CD4-positive, alpha-beta memory T cell (primary cell): ENCODE results near the gene TXNDC2. TPM values are rescaled to one million over a fixed set of nuclear protein-coding genes. Genes with fewer than 3 reads are reported as not detected.
A peak's percentile ranks its signal among the peaks of the same experiment; 100 is the strongest.

Experiments used
- CTCF ChIA-PET: fragments of 350-600 bp; sonication (Branson Sonifier 250); formaldehyde crosslinking; loops from one replicate; lab custom pipeline; 2021; ENCODE audit warnings: inconsistent platforms; ENCODE audit not compliant: partially characterized antibody; lab: Charles Lee
- POLR2A ChIA-PET: fragments of 350-600 bp; sonication (Branson Sonifier 250); formaldehyde crosslinking; loops from one replicate; lab custom pipeline; 2021; ENCODE audit not compliant: partially characterized antibody; lab: Charles Lee
- DNase-seq, 5 donors: peaks; one replicate each; pipeline versions ENCODE4 v3.0.0 to v3.0.0-alpha.2; 2020 to 2022; ENCODE audit warnings: mixed read lengths in 1 of 5
- H3K27ac ChIP-seq: one replicate; pipeline ENCODE4 v1.7.0; 2013; ENCODE audit warnings: low read depth, low read length
- H3K27me3 ChIP-seq: 2 replicates; pipeline ENCODE4 v1.7.0; 2013; ENCODE audit warnings: mild to moderate bottlenecking, low read length, moderate library complexity; ENCODE audit not compliant: insufficient read depth
- H3K36me3 ChIP-seq: 2 replicates; pipeline ENCODE4 v1.7.0; 2013; ENCODE audit warnings: mild to moderate bottlenecking, low read length, moderate library complexity; ENCODE audit not compliant: insufficient read depth
- H3K4me1 ChIP-seq: 2 replicates; pipeline ENCODE4 v1.7.0; 2013; ENCODE audit warnings: mild to moderate bottlenecking, low read length, moderate library complexity; ENCODE audit not compliant: insufficient read depth
- H3K4me3 ChIP-seq, 2 donors: one replicate each; pipeline ENCODE4 v1.7.0; 2013; ENCODE audit warnings: low read length in 2 of 2, mild to moderate bottlenecking in 1 of 2
- H3K9me3 ChIP-seq, 2 donors: one replicate each; pipeline ENCODE4 v1.7.0; 2013; ENCODE audit warnings: low read length in 2 of 2, control low read depth in 1 of 2; ENCODE audit not compliant: control insufficient read depth in 1 of 2
- H3K27ac Mint-ChIP-seq, 7 donors: one replicate each; pipeline ENCODE4 v1.8.0; 2020 to 2021; ENCODE audit warnings: mixed read lengths in 7 of 7, mild to moderate bottlenecking in 6 of 7, inconsistent platforms in 3 of 7, moderate library complexity in 3 of 7
- H3K27me3 Mint-ChIP-seq, 2 donors: one replicate each; pipeline ENCODE4 v1.8.0; 2020 to 2021; ENCODE audit warnings: mixed read lengths in 2 of 2
- H3K36me3 Mint-ChIP-seq, 2 donors: one replicate each; pipeline ENCODE4 v1.8.0; 2020 to 2021; ENCODE audit warnings: mixed read lengths in 2 of 2, inconsistent platforms in 1 of 2, mild to moderate bottlenecking in 1 of 2
- H3K4me1 Mint-ChIP-seq, 4 donors: one replicate each; pipeline ENCODE4 v1.8.0; 2020 to 2021; ENCODE audit warnings: mixed read lengths in 4 of 4, mild to moderate bottlenecking in 1 of 4
- H3K4me3 Mint-ChIP-seq, 8 donors: one replicate each; pipeline ENCODE4 v1.8.0; 2020 to 2021; ENCODE audit warnings: mixed read lengths in 8 of 8, mild to moderate bottlenecking in 7 of 8, moderate library complexity in 6 of 8, inconsistent platforms in 3 of 8
- H3K9me3 Mint-ChIP-seq, 8 donors: one replicate each; pipeline ENCODE4 v1.8.0; 2020 to 2021; ENCODE audit warnings: mixed read lengths in 8 of 8, mild to moderate bottlenecking in 5 of 8, inconsistent platforms in 3 of 8, moderate library complexity in 1 of 8
- intact Hi-C: fragments of 100-400 bp; cut with micrococcal nuclease; formaldehyde crosslinking; loops from one replicate; pipeline ENCODE4 v1.15.1; 2023
- polyA plus RNA-seq, 2 donors: library from polyadenylated mRNA; unstranded; fragments of 300-500 nt; fragmentation: Illumina TruSeq; gene quantifications; one replicate each; pipeline ENCODE4 v1.2.3, GENCODE V29; 2021
- total RNA-seq, 2 experiments: library from RNA; stranded (reverse); gene quantifications; one replicate each; pipeline ENCODE4 v1.2.3, GENCODE V29; 2021

TXNDC2 gene
- total and polyA plus RNA-seq, 4 experiments from 2014 or later, result not detected

- ChIA-PET CTCF (no interaction called here), POLR2A (no interaction called here)
- peaks cover 70% of the 10 kb centered on the region for H3K4me1 ChIP-seq
- intact Hi-C loops, result loop anchor here (1.0 kb wide), 1 partner anchor 9 kb away; no protein-coding TSS in a partner anchor
- H3K4me1 Mint-ChIP-seq, result peaks cover 22 to 32% (median 27%) of the 10 kb centered on the region in 4 donors
- no peaks in the 10 kb centered on the region for H3K36me3 ChIP-seq
- H3K27ac Mint-ChIP-seq, result peak overlapping the region in 3 of 7 donors; percentile 3 to 96 (median 92)
- no peaks in the 10 kb centered on the region for H3K9me3 ChIP-seq
- no peak for DNase-seq
- H3K27ac ChIP-seq, result no peak overlapping the region
- no peak overlapping the region for H3K4me3 ChIP-seq
- peaks cover 0 to 2% (median 0%) of the 10 kb centered on the region in 8 donors for H3K9me3 Mint-ChIP-seq
- H3K27me3 Mint-ChIP-seq, result no peaks in the 10 kb centered on the region
- peak overlapping the region in 4 of 8 donors; percentile 85 to 94 (median 90) for H3K4me3 Mint-ChIP-seq
- H3K27me3 ChIP-seq, result no peaks in the 10 kb centered on the region
- H3K36me3 Mint-ChIP-seq, result peaks cover 0 to 9% of the 10 kb centered on the region in 2 donors
These were observed 31.0 kb downstream of the TXNDC2 start for GRCh38 chr18:9916808-9917207.

- intact Hi-C loops, result no loop called here
- H3K4me1 Mint-ChIP-seq, result peaks cover 26 to 31% (median 28%) of the 10 kb centered on the region in 4 donors
- no peaks in the 10 kb centered on the region for H3K27me3 ChIP-seq
- peaks cover 0 to 2% (median 0%) of the 10 kb centered on the region in 8 donors for H3K9me3 Mint-ChIP-seq
- ChIA-PET POLR2A (no interaction called here), CTCF (no interaction called here)
- H3K36me3 ChIP-seq, result no peaks in the 10 kb centered on the region
- H3K27me3 Mint-ChIP-seq, result no peaks in the 10 kb centered on the region
- H3K4me3 Mint-ChIP-seq, result no peak overlapping the region
- H3K27ac Mint-ChIP-seq, result no peak overlapping the region
- no peaks in the 10 kb centered on the region for H3K9me3 ChIP-seq
- no peak for DNase-seq
- peaks cover 0 to 9% of the 10 kb centered on the region in 2 donors for H3K36me3 Mint-ChIP-seq
- no peak overlapping the region for H3K4me3 ChIP-seq
- peaks cover 79% of the 10 kb centered on the region for H3K4me1 ChIP-seq
- H3K27ac ChIP-seq, result no peak overlapping the region
These were observed 32.4 kb downstream of the TXNDC2 start for GRCh38 chr18:9918016-9918680.

- CTCF ChIA-PET, result no interaction called here
- Histone ChIP-seq H3K9me3 (no peaks in the 10 kb centered on the region), H3K4me3 (no peak overlapping the region), H3K36me3 (no peaks in the 10 kb centered on the region), H3K27me3 (no peaks in the 10 kb centered on the region), H3K27ac (no peak overlapping the region), H3K4me1 (peaks cover 94% of the 10 kb centered on the region)
- DNase-seq, result no peak
- Mint-ChIP-seq H3K27ac (no peak overlapping the region), H3K4me1 (peaks cover 28 to 38% (median 35%) of the 10 kb centered on the region in 4 donors), H3K27me3 (no peaks in the 10 kb centered on the region), H3K36me3 (peaks cover 0 to 6% of the 10 kb centered on the region in 2 donors), H3K9me3 (peaks cover 0 to 2% (median 0%) of the 10 kb centered on the region in 8 donors), H3K4me3 (no peak overlapping the region)
- POLR2A ChIA-PET, result no interaction called here
- intact Hi-C loops, result loop anchor here (5.0 kb wide), 1 partner anchor 38 kb away; no protein-coding TSS in a partner anchor
These were observed 33.9 kb downstream of the TXNDC2 start for GRCh38 chr18:9919564-9920232.

- no peaks in the 10 kb centered on the region for H3K9me3 ChIP-seq
- H3K4me3 ChIP-seq, result no peak overlapping the region
- peak overlapping the region in 6 of 8 donors; percentile 10 to 70 (median 53) for H3K4me3 Mint-ChIP-seq
- H3K27me3 Mint-ChIP-seq, result no peaks in the 10 kb centered on the region
- CTCF ChIA-PET, result no interaction called here
- no peaks in the 10 kb centered on the region for H3K36me3 Mint-ChIP-seq
- H3K36me3 ChIP-seq, result no peaks in the 10 kb centered on the region
- no peak for DNase-seq
- H3K27ac Mint-ChIP-seq, result peak overlapping the region in 1 of 7 donors; percentile 3
- no peak overlapping the region for H3K27ac ChIP-seq
- peaks cover 97% of the 10 kb centered on the region for H3K4me1 ChIP-seq
- peaks cover 36 to 42% (median 37%) of the 10 kb centered on the region in 4 donors for H3K4me1 Mint-ChIP-seq
- POLR2A ChIA-PET, result interaction anchor here (1.6 to 2.3 kb wide), 2 partner anchors 9 to 28 kb away, joined by 3 to 27 read pairs; partner anchors contain the start of gene VAPA
- H3K9me3 Mint-ChIP-seq, result no peaks in the 10 kb centered on the region
- H3K27me3 ChIP-seq, result no peaks in the 10 kb centered on the region
- intact Hi-C loops, result loop anchor here (5.0 kb wide), 1 partner anchor 35 kb away; no protein-coding TSS in a partner anchor
These were observed 37.0 kb downstream of the TXNDC2 start for GRCh38 chr18:9922592-9923311.

GRCh38 chr18:9924371-9924943 lies 38.7 kb downstream of the TXNDC2 start:
- Histone ChIP-seq H3K27ac (no peak overlapping the region), H3K4me1 (peaks cover 97% of the 10 kb centered on the region), H3K27me3 (no peaks in the 10 kb centered on the region), H3K4me3 (no peak overlapping the region), H3K36me3 (no peaks in the 10 kb centered on the region), H3K9me3 (no peaks in the 10 kb centered on the region)
- H3K36me3 Mint-ChIP-seq, result no peaks in the 10 kb centered on the region
- intact Hi-C loops, result loop anchor here (5.0 kb wide), 1 partner anchor 33 kb away; no protein-coding TSS in a partner anchor
- H3K4me1 Mint-ChIP-seq, result peaks cover 50 to 53% (median 52%) of the 10 kb centered on the region in 4 donors
- no peaks in the 10 kb centered on the region for H3K27me3 Mint-ChIP-seq
- DNase-seq, result no peak
- H3K4me3 Mint-ChIP-seq, result peak overlapping the region in 6 of 8 donors; percentile 46 to 73 (median 66)
- CTCF ChIA-PET, result interaction anchor here (1.2 kb wide), 1 partner anchor 32 kb away, joined by 3 read pairs; no protein-coding TSS in a partner anchor
- POLR2A ChIA-PET, result interaction anchor here (1.0 to 2.3 kb wide), 3 partner anchors 10 to 601 kb away, joined by 3 to 27 read pairs (median 3); partner anchors contain the start of genes NAPG and VAPA
- H3K27ac Mint-ChIP-seq, result peak overlapping the region in 2 of 7 donors; percentile 45 to 64
- no peaks in the 10 kb centered on the region for H3K9me3 Mint-ChIP-seq

GRCh38 chr18:9925369-9925768 lies 39.6 kb downstream of the TXNDC2 start:
- Mint-ChIP-seq H3K4me3 (no peak overlapping the region), H3K9me3 (no peaks in the 10 kb centered on the region), H3K27ac (no peak overlapping the region), H3K27me3 (no peaks in the 10 kb centered on the region), H3K4me1 (peaks cover 54 to 56% (median 55%) of the 10 kb centered on the region in 4 donors), H3K36me3 (no peaks in the 10 kb centered on the region)
- peaks cover 96% of the 10 kb centered on the region for H3K4me1 ChIP-seq
- no peaks in the 10 kb centered on the region for H3K36me3 ChIP-seq
- ChIA-PET CTCF (no interaction called here), POLR2A (interaction anchor here (2.6 kb wide), 1 partner anchor 11 kb away, joined by 21 read pairs; the partner anchor contains the start of gene VAPA)
- intact Hi-C loops, result no loop called here
- no peaks in the 10 kb centered on the region for H3K9me3 ChIP-seq
- no peak overlapping the region for H3K4me3 ChIP-seq
- no peak overlapping the region for H3K27ac ChIP-seq
- H3K27me3 ChIP-seq, result no peaks in the 10 kb centered on the region
- DNase-seq, result no peak
